Peyer's patch (tissue), 4 donors: Measurements from ENCODE around the gene SNX8.
"Not testable (repeated sequence)": the region's sequence is repeated elsewhere in the genome, so short reads cannot be mapped to it uniquely, and the experiment has no call there.

Source experiments
- POLR2A ChIP-seq, 2 donors: fragments of 450-650 bp; IDR thresholded peaks; one replicate each; pipeline ENCODE4 v1.5.1; 2017; ENCODE audit warnings: antibody characterized with exemption in 2 of 2, mild to moderate bottlenecking in 2 of 2, moderate library complexity in 2 of 2
- TF ChIP-seq, protein P1 (sequence below), 6 experiments: fragments of 450-650 bp in 4 of 6; fragments of 200-600 bp in 2 of 6; sonication (generic) in 1 of 6; IDR thresholded peaks; one replicate each; pipeline ENCODE4 v1.5.1; 2017 to 2019; ENCODE audit warnings: antibody characterized with exemption in 6 of 6, mild to moderate bottlenecking in 3 of 6, moderate library complexity in 1 of 6

DNA sequence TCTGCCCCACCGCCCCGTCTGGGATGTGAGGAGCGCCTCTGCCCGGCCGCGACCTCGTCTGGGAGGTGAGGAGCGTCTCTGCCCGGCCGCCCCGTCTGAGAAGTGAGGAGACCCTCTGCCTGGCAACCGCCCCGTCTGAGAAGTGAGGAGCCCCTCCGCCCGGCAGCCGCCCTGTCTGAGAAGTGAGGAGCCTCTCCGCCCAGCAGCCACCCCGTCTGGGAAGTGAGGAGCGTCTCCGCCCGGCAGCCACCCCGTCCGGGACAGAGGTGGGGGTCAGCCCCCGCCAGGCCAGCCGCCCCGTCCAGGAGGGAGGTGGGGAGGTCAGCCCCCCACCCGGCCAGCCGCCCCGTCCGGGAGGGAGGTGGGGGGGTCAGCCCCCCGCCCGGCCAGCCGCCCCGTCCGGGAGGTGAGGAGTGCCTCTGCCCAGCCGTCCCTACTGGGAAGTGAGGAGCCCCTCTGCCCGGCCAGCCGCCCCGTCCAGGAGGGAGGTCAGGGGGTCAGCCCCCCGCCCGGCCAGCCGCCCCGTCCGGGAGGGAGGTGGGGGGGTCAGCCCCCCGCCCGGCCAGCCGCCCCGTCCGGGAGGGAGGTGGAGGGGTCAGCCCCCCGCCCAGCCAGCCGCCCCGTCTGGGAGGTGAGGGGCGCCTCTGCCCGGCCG, 11.4 kb downstream of the SNX8 start:
- TF ChIP-seq, protein P1, sequence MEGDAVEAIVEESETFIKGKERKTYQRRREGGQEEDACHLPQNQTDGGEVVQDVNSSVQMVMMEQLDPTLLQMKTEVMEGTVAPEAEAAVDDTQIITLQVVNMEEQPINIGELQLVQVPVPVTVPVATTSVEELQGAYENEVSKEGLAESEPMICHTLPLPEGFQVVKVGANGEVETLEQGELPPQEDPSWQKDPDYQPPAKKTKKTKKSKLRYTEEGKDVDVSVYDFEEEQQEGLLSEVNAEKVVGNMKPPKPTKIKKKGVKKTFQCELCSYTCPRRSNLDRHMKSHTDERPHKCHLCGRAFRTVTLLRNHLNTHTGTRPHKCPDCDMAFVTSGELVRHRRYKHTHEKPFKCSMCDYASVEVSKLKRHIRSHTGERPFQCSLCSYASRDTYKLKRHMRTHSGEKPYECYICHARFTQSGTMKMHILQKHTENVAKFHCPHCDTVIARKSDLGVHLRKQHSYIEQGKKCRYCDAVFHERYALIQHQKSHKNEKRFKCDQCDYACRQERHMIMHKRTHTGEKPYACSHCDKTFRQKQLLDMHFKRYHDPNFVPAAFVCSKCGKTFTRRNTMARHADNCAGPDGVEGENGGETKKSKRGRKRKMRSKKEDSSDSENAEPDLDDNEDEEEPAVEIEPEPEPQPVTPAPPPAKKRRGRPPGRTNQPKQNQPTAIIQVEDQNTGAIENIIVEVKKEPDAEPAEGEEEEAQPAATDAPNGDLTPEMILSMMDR (IDR thresholded peaks at IDR 0.05), result not testable (repeated sequence)
- not testable (repeated sequence) for TF ChIP-seq POLR2A (IDR thresholded peaks at IDR 0.05)
